NCI-H146 treated with DMSO at 0.1 percent for 48 hours (cell line): ENCODE data around the gene ANKRD23.
"Not testable (repeated sequence)": the region's sequence is repeated elsewhere in the genome, so short reads cannot be mapped to it uniquely, and the experiment has no call there.

Experiments
- DNase-seq: peaks from one replicate; lab custom pipeline; 2025; ENCODE audit not compliant: unreplicated experiment; lab: John Stamatoyannopoulos, UW

Gene ANKRD23

DNA sequence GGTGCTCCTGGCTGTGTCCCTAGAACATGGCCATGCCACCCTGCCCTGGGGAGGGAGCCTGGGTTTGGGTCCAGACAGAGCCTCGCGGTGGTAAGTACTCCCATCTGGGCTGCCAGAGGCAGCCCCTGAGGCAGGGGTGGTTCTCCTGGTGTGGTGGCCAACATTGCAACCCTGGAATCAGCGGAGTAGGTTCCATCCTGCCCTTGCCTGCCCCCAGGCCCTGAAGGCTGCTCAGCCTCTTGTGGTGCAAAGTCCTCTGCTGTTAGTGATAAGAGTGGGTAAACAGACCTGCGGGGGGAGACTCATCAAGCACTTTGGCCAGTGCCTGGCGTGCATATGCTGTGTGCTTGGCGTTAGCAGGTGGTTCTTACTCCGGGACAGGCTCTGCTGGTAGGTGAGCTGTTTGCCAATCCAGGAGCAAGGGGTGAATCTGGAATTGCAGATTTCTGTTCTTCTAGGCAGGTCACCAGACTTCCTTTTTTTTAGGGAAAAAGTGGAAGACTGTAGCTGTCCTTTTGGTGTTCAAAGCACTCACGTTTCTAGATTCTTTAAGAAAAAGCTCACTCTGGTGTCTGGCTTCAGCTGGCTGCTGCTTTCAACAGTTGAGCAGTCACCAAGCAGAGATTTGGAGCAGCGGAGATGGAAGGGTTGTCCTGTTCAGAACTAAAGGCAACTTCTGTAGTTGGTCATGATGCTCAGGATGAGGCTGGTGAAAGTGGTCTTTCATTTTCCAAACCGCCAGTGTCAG is 24.5 kb downstream of the ANKRD23 start:
- DNase-seq: peak; percentile 81

GRCh38 chr2:96817882-96818281 is 25.9 kb downstream of the ANKRD23 start:
- no peak for DNase-seq

DNA sequence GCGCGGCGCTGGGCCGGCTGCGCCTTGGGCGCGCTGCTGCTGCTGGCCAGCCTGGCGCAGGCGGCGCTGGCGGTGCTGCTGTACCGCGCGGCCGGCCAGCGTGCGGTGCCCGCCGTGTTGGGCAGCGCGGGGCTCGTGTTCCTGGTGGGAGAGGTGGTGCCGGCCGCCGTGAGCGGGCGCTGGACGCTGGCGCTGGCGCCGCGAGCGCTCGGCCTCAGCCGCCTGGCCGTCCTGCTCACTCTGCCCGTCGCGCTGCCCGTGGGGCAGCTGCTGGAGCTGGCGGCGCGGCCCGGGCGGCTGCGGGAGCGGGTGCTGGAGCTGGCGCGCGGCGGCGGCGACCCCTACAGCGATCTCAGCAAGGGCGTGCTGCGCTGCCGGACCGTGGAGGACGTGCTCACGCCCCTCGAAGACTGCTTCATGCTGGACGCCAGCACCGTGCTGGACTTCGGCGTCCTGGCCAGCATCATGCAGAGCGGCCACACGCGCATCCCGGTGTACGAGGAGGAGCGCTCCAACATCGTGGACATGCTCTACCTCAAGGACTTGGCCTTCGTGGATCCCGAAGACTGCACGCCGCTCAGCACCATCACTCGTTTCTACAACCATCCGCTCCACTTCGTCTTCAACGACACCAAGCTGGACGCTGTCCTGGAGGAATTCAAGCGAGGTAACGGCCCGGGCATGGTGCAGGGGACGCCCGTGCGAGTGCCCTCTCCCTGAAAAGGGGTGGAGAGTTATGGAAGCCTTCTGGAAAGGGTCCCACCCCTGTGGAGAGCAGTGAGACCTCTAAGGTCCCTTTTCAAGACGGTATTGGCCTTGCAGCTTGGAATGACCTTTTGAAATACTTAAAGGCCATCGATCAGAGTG is 26.8 kb downstream of the ANKRD23 start:
- DNase-seq: no peak

DNA sequence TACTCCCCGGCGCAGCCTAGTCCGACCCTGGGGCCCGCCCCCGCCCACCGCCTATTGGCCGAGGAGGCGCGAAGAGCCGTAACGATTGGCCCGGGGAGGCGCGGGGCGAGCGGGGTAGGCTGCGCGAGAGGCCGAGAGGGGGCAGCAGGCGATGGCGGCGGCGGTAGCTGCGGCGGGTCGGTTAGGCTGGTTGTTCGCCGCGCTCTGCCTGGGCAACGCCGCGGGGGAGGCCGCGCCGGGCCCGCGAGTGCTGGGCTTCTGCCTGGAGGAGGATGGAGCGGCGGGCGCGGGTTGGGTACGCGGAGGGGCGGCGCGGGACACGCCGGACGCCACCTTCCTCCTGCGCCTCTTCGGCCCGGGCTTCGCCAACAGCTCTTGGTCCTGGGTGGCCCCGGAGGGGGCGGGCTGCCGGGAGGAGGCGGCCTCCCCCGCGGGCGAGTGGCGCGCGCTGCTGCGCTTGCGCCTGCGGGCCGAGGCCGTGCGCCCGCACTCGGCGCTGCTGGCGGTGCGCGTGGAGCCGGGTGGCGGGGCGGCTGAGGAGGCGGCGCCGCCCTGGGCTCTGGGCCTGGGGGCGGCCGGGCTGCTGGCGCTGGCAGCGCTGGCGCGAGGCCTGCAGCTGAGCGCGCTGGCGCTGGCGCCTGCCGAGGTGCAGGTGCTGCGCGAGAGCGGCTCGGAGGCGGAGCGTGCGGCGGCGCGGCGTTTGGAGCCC is 27.5 kb downstream of the ANKRD23 start, which contains the start of gene CNNM3:
CNNM3 (plus strand) TSS at position 142 of the 709 bp plus-strand sequence; CDS start at position 152, 10 bp downstream.
- DNase-seq: peak; percentile 87

DNA sequence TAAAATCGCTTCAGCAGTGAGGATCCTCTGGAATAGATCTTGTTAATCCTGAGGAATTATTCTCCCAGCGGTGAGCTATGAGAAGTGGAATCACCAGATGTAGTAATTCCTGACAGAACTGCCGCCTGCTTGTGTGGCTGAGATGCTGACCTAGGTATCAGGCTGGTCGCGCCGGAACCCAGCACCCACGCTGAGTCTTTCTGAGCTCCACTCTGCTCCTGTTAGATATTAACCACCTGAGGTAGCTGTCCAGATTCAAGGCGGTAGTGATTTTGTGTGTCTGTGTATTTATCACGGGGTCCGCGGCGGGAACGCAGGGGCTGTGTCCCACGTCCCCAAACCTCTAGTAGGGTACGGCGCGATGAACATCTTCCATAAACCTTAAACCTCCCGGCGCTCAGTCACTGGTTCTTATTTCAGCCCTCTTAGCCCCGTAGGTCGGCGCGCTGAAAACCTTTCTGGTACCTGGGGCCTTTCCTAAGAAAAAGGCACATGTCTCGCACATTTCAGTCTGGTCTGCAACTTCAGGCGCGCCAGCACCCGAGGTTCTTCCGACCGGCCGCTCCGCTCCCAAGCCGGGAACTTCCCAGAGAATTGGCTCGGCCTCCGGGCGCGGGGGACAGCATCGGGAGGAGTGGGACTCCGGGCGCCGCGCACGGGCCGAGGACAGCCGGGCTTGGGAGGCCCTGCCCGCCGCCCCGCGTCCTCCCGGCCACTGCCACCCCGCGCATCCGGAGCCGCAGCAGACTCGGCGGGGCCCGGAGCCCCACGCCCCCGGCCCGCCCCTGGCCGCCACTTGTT is 28.3 kb downstream of the ANKRD23 start:
- no peak for DNase-seq

GRCh38 chr2:96813656-96814055 is 30.2 kb downstream of the ANKRD23 start:
- DNase-seq: no peak

DNA sequence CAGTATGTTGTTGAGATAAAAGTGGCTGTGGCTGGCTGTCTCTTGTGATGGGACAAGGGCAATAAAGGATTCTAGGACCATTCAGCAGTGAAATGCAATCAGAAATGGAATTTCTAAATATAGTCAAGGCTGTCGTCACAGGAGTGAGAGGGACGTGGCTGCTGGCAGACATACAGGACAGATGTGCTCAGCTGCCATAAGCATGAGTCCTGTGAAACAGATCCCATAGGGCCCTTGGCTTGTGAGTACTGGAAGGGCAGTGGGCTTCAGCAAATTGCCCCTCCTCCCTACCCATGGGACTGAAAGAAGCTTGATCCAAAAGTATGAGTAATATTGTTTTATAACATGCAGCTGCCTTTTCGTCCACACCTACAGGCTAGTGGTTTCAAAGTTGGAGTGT is 31.9 kb downstream of the ANKRD23 start:
- DNase-seq: no peak

GRCh38 chr2:96810783-96811192 is 33.0 kb downstream of the ANKRD23 start:
- no peak for DNase-seq

- no peak for DNase-seq
Observed at GRCh38 chr2:96809951-96810782, 33.7 kb downstream of the ANKRD23 start.

DNA sequence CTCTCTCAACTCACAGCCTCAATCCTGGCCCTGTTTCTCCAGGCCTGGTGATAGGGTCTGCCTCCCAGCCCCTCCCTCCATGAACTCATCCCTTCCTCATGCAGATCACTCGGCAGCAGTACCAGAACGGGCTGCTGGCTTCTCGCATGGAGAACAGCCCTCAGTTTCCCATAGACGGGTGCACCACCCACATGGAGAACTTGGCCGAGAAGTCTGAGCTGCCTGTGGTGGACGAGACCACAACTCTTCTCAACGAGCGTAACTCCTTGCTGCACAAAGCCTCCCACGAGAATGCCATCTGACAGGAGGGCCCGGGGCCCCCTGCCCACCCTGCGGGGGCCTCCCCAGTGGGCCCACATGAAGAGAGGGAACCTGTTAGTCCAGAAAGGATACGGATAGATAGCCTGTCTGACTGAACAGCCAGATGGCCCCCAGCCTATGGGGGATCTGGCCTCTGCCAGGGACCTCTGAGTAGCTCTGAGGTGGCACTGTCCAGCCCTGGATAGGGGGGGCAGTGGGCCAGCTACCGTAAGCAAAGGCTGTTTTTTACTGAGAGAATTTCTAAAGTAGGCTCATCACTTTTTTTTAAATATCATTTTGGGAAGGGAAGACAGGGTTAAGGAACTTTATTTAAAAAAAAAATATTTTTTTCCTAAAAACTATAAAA is 34.5 kb downstream of the ANKRD23 start:
- DNase-seq: no peak

GRCh38 chr2:96808176-96808837 is 35.5 kb downstream of the ANKRD23 start:
- no peak for DNase-seq

DNA sequence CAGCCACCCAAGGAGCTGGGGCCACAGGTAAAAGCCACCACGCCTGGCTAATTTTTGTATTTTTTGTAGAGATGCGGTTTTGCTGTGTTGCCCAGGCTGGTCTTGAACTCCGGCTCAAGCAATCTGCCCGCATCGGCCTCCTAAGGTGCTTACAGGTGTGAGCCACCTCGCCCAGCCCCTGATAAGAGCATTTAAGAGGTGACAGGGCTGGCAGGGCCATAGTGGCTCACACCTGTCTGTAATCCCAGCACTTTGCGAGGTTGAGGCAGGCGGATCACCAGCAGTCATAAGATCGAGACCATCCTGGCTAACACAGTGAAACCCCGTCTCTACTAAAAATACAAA is 36.7 kb downstream of the ANKRD23 start:
- no peak for DNase-seq

- DNase-seq: no peak
Observed at GRCh38 chr2:96806468-96807126, 37.2 kb downstream of the ANKRD23 start.

DNA sequence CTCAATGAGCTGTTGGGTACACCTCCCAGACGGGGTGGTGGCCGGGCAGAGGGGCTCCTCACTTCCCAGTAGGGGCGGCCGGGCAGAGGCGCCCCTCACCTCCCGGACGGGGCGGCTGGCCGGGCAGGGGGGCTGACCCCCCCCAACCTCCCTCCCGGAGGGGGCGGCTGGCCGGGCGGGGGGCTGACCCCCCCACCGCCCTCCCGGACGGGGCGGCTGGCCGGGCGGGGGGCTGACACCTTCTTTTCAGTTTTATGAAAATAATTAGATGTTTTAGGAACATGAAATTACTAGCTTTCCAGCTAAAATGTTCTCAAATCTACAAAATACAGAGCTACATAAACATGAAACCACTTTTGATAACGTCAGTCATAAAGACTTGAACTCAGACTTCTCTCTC is 37.9 kb downstream of the ANKRD23 start:
- not testable (repeated sequence) for DNase-seq

DNA sequence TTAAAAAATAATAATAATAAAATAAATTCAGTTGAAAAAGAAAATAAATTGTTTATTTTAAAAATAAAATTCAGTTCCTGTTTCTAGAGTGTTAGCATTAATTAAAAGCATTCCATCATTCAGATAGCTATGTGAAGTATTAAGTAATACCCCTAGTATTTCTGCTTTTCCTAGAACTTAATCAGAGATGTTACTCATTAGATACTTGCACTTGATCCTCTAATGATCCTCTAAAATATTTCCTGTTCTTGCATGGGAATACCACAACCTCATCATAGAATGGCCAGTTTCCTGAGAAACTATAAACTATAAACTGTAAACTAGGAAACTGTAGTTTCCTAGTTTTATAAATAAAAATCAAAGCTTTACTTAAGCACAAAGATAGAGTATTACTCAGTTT is 38.8 kb downstream of the ANKRD23 start:
- no peak for DNase-seq

DNA sequence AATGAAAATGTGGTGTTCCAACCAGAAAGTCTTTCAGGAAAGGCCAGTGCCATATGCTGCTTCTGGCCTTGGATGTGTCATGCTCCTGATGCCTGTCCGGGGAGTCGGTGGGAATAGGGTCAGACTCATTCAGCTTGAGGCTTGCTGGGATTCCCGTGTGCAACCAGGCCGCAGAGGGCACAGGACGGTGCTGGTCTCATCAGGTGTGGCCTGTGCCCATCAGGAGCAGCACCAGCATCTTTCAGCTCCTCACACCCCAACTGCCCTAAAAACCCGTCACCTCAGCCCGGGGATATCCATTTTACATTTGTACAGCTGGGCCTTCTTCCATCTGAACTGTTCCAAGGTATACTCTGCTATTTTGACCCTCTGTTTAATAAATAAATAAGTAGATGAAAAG is 41.1 kb downstream of the ANKRD23 start:
- DNase-seq: no peak

DNA sequence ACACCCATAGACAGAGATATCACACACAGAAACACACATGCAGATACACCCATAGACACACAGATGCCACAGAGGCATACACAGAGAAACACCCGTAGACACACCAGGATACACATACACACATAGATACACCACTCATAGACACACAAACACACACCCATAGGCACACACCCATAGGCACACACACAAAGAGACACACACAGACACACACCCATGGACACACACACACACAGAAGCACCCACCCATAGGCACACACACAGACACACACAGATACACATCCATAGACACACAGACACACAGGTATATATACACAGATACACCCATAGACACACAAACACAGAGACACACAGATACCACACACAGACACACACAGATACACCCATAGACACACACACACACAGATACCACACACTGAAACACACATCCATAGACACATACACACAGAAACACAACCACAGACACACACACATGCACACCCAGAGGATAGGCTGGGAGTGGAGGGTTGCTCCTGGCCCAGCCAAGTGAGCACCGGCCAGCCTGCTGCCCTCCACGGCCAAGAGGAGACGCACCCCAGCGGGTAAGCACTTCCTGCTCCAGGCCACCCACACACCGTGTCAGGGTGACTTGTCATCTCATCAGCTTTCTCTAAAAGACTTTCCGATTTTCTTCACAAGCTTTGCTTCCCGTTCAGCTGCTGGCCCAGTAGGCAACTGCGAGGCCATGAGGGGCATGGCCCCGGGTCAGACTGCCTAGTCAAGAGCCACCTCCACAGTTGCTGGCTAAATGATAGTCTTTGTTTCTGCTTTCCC is 41.8 kb downstream of the ANKRD23 start:
- no peak for DNase-seq
